GM10266 (cell line): ENCODE data around the gene MRPS27.

Source experiments
- DNase-seq: peaks from one replicate; pipeline ENCODE4 v3.0.0; 2012; ENCODE audit errors: extremely low spot score
- CTCF ChIP-seq: IDR thresholded peaks from 2 replicates; pipeline ENCODE4 v1.5.1; 2012; ENCODE audit warnings: mild to moderate bottlenecking, low read depth; ENCODE audit not compliant: control insufficient read depth, insufficient read depth; ENCODE audit errors: missing control alignments

The MRPS27 gene

GRCh38 chr5:72290356-72291133 is 29.5 kb downstream of the MRPS27 start:
- no peak for TF ChIP-seq CTCF
- DNase-seq, result no peak

- no peak for TF ChIP-seq CTCF
- no peak for DNase-seq
Measured at GRCh38 chr5:72288924-72289323, 31.1 kb downstream of the MRPS27 start.

- TF ChIP-seq CTCF, result no peak
Measured at GRCh38 chr5:72286798-72287197, 33.2 kb downstream of the MRPS27 start.

GRCh38 chr5:72285424-72285821 is 34.6 kb downstream of the MRPS27 start:
- no peak for TF ChIP-seq CTCF
- no peak for DNase-seq

More at GRCh38 chr5:72286798-72287197, 33.2 kb downstream of the MRPS27 start:
- no peak for DNase-seq

GRCh38 chr5:72284559-72285423 is 35.2 kb downstream of the MRPS27 start:
- no peak for DNase-seq
- no peak for TF ChIP-seq CTCF

- no peak for TF ChIP-seq CTCF
- no peak for DNase-seq
Measured at GRCh38 chr5:72283358-72283757, 36.7 kb downstream of the MRPS27 start.

- no peak for DNase-seq
- TF ChIP-seq CTCF, result no peak
Measured at GRCh38 chr5:72282878-72283277, 37.2 kb downstream of the MRPS27 start.
